HepG2 (cell line): ENCODE data around the gene TOP1. TPM values are rescaled to one million over a fixed set of nuclear protein-coding genes. Genes with fewer than 3 reads are reported as not detected.

Source experiments
- ATAD3A ChIP-seq: sonication (generic); formaldehyde crosslinking; IDR thresholded peaks from 2 replicates; pipeline ENCODE4 v1.4.0; 2020; ENCODE audit warnings: missing genetic modification reagents
- GABPB1 ChIP-seq: IDR thresholded peaks from 2 replicates; pipeline ENCODE4 v1.6.1; 2016; ENCODE audit warnings: mild to moderate bottlenecking, missing genetic modification reagents, moderate library complexity, missing compliant biosample characterization
- MIER2 ChIP-seq: IDR thresholded peaks from 2 replicates; pipeline ENCODE4 v1.6.1; 2016; ENCODE audit warnings: missing biosample characterization, missing genetic modification reagents
- TBX2 ChIP-seq: sonication (generic); formaldehyde crosslinking; IDR thresholded peaks from 2 replicates; pipeline ENCODE4 v1.5.0; 2020; ENCODE audit warnings: missing genetic modification reagents, mild to moderate bottlenecking, borderline replicate concordance
- THRA ChIP-seq: sonication (generic); formaldehyde crosslinking; IDR thresholded peaks from 2 replicates; pipeline ENCODE4 v1.4.0; 2020; ENCODE audit warnings: missing genetic modification reagents, borderline replicate concordance
- ZNF234 ChIP-seq: sonication (generic); formaldehyde crosslinking; conservative IDR thresholded peaks from 2 replicates; pipeline ENCODE4 v1.5.1; 2020; ENCODE audit warnings: mild to moderate bottlenecking, missing genetic modification reagents
- ZNF343 ChIP-seq: sonication (generic); formaldehyde crosslinking; IDR thresholded peaks from 2 replicates; pipeline ENCODE4 v1.4.0; 2020; ENCODE audit warnings: mild to moderate bottlenecking, missing genetic modification reagents
- ZNF354B ChIP-seq: sonication (generic); formaldehyde crosslinking; IDR thresholded peaks from 2 replicates; pipeline ENCODE4 v1.8.0; 2022; ENCODE audit warnings: mild to moderate bottlenecking, missing genetic modification reagents
- ZNF850 ChIP-seq: sonication (generic); formaldehyde crosslinking; conservative IDR thresholded peaks from 2 replicates; pipeline ENCODE4 v1.9.0; 2021; ENCODE audit warnings: mild to moderate bottlenecking, missing genetic modification reagents
- ZSCAN22 ChIP-seq: sonication (generic); formaldehyde crosslinking; IDR thresholded peaks from 2 replicates; pipeline ENCODE4 v1.4.0; 2020; ENCODE audit warnings: mild to moderate bottlenecking, missing genetic modification reagents
- ZSCAN5A ChIP-seq: sonication (generic); formaldehyde crosslinking; IDR thresholded peaks from 2 replicates; pipeline ENCODE4 v1.8.0; 2022; ENCODE audit warnings: mild to moderate bottlenecking, missing genetic modification reagents, borderline replicate concordance
- polyA plus RNA-seq, 8 experiments: library from polyadenylated mRNA; depleted of rRNA in 3 of 8; stranded (reverse) in 7 of 8; unstranded in 1 of 8; fragments of >200 nt; fragmentation: Illumina TruSeq in 4 of 8; extraction: Trizol in 4 of 8; gene quantifications; 2 replicates each; pipeline versions ENCODE4 v1.2.1 to v1.2.3, GENCODE V29; 2011 to 2016; ENCODE audit warnings: low read depth in 4 of 8, missing spikeins in 1 of 8, mixed read lengths in 1 of 8; ENCODE audit not compliant: insufficient read depth in 1 of 8
- total RNA-seq, 5 experiments: library from RNA; depleted of rRNA; stranded (reverse); fragments of >200 nt; fragmentation: Illumina TruSeq; extraction: Trizol; gene quantifications; 2 replicates each; pipeline ENCODE4 v1.2.3, GENCODE V29; 2016; ENCODE audit warnings: low read depth in 1 of 5
- TF ChIP-seq, protein P1 (sequence below): sonication (generic); formaldehyde crosslinking; IDR thresholded peaks from 2 replicates; pipeline ENCODE4 v1.4.0; 2020; ENCODE audit warnings: mild to moderate bottlenecking, missing genetic modification reagents
- TF ChIP-seq, protein P2 (sequence below): sonication (generic); formaldehyde crosslinking; IDR thresholded peaks from 2 replicates; pipeline ENCODE4 v1.4.0; 2020; ENCODE audit warnings: missing genetic modification reagents
- TF ChIP-seq, protein P3 (sequence below): sonication (generic); formaldehyde crosslinking; IDR thresholded peaks from 2 replicates; pipeline ENCODE4 v1.4.0; 2020; ENCODE audit warnings: mild to moderate bottlenecking, missing genetic modification reagents

The TOP1 gene
- total and polyA plus RNA-seq, 2 of the 13 experiments (the other 11 are each of a cell fraction or from before 2014, with no cell fraction given) = 10.2 to 19.4 TPM

DNA sequence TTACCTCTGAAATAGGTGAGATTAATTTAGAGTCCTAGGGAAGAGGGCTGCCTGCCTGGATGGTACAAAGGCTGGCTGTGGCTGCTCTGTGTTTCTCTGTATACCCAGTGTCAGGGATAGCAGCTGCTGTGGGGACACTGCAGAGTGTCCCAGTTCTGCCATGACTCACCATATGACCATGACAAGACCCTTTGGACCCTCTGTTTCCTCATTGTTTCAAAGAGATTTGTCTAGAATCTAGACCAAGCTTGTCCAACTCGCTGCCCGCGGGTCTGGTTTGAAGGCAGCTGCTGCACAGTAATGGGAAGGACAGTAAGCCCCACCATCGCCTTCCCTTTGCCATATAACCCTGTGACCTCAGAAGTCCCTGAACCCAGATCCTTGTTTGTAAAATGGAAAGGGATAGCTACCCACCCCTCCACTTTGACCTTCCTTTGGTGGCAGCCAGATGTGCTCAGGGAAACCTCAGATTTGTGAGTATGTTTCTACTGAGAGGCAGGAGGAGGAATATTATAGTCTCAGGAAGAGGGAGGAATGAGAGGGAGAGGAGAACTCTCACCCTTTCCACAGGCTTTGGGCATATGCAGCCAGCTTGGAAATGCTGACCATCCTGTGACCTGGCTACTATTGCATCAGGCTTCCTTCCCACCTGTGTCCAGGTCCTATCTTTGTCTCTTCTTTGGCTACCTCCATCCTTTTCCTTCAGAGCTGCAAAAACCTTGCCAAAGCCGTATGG, 122.7 kb downstream of the TOP1 start (continued):
- TF ChIP-seq, protein P1, sequence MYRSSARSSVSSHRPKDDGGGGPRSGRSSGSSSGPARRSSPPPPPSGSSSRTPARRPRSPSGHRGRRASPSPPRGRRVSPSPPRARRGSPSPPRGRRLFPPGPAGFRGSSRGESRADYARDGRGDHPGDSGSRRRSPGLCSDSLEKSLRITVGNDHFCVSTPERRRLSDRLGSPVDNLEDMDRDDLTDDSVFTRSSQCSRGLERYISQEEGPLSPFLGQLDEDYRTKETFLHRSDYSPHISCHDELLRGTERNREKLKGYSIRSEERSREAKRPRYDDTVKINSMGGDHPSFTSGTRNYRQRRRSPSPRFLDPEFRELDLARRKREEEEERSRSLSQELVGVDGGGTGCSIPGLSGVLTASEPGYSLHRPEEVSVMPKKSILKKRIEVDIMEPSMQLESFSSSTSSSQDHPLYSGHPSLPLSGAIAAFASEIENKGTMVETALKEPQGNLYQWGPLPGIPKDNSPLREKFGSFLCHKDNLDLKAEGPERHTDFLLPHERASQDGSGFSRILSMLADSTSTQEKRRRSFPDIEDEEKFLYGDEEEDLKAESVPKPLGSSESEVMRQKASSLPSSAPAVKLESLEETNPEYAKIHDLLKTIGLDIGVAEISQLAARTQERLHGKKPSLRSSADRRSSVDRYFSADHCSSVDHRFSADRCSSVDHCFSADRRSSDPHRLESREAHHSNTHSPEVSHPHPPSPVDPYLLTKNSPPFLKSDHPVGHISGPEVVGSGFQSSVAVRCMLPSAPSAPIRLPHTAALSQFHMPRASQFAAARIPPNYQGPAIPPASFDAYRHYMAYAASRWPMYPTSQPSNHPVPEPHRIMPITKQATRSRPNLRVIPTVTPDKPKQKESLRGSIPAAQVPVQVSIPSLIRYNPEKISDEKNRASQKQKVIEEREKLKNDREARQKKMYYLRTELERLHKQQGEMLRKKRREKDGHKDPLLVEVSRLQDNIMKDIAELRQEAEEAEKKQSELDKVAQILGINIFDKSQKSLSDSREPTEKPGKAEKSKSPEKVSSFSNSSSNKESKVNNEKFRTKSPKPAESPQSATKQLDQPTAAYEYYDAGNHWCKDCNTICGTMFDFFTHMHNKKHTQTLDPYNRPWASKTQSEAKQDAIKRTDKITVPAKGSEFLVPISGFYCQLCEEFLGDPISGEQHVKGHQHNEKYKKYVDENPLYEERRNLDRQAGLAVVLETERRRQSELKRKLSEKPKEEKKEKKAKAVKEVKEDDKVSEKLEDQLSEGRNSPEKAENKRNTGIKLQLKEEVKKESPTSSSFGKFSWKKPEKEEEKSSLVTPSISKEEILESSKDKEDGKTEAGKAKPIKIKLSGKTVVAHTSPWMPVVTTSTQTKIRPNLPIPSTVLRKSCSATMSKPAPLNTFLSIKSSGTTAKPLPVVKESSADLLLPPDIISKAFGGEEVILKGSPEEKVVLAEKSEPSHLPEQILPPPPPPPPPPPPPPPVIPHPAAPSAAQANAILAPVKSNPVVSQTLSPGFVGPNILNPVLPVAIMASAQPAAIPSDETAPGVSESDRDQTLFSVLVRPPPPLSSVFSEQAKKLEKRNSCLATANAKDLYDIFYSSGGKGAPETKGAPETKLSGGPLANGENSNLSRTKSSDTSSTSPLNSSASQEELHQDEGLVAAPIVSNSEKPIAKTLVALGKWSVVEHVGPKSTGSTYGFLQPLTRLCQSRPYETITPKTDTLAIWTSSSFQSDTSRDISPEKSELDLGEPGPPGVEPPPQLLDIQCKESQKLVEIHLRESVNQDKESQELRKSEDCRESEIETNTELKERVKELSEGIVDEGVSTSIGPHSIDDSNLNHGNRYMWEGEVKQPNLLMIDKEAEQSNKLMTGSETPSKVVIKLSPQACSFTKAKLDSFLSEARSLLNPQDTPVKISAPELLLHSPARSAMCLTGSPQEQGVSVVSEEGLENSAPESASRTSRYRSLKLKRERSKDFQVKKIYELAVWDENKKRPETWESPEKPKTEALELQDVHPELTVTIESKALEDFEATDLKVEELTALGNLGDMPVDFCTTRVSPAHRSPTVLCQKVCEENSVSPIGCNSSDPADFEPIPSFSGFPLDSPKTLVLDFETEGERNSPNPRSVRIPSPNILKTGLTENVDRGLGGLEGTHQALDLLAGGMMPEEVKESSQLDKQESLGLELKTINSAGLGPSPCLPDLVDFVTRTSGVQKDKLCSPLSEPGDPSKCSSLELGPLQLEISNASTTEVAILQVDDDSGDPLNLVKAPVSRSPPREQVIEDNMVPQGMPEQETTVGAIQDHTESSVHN (CRISPR knock-in tag) = no peak
- TF ChIP-seq ATAD3A (CRISPR knock-in tag) = no peak
- TF ChIP-seq ZNF354B (CRISPR knock-in tag) = no peak
- TF ChIP-seq MIER2 (CRISPR knock-in tag) = 0 out of 2 replicates have a peak, but pooled peaks have one; percentile 16
- TF ChIP-seq, protein P2, sequence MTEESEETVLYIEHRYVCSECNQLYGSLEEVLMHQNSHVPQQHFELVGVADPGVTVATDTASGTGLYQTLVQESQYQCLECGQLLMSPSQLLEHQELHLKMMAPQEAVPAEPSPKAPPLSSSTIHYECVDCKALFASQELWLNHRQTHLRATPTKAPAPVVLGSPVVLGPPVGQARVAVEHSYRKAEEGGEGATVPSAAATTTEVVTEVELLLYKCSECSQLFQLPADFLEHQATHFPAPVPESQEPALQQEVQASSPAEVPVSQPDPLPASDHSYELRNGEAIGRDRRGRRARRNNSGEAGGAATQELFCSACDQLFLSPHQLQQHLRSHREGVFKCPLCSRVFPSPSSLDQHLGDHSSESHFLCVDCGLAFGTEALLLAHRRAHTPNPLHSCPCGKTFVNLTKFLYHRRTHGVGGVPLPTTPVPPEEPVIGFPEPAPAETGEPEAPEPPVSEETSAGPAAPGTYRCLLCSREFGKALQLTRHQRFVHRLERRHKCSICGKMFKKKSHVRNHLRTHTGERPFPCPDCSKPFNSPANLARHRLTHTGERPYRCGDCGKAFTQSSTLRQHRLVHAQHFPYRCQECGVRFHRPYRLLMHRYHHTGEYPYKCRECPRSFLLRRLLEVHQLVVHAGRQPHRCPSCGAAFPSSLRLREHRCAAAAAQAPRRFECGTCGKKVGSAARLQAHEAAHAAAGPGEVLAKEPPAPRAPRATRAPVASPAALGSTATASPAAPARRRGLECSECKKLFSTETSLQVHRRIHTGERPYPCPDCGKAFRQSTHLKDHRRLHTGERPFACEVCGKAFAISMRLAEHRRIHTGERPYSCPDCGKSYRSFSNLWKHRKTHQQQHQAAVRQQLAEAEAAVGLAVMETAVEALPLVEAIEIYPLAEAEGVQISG (CRISPR knock-in tag) = 0 out of 2 replicates have a peak, but pooled peaks have one; percentile 20
- TF ChIP-seq ZNF343 (CRISPR knock-in tag) = no peak
- no peak for TF ChIP-seq ZNF234 (CRISPR knock-in tag)
- TF ChIP-seq ZNF850 = no peak
- peak; percentile 26; the same call in 1 of the 2 replicates for TF ChIP-seq GABPB1 (CRISPR knock-in tag)
- TF ChIP-seq TBX2 = no peak
- TF ChIP-seq, protein P3, sequence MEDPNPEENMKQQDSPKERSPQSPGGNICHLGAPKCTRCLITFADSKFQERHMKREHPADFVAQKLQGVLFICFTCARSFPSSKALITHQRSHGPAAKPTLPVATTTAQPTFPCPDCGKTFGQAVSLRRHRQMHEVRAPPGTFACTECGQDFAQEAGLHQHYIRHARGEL (CRISPR knock-in tag) = no peak
- no peak for TF ChIP-seq ZSCAN22 (CRISPR knock-in tag)
- 0 out of 2 replicates have a peak, but pooled peaks have one; percentile 14 for TF ChIP-seq THRA (CRISPR knock-in tag)
- no peak for TF ChIP-seq ZSCAN5A (CRISPR knock-in tag)
